ENCODE results near the gene CPXM2.

The CPXM2 gene

DNA sequence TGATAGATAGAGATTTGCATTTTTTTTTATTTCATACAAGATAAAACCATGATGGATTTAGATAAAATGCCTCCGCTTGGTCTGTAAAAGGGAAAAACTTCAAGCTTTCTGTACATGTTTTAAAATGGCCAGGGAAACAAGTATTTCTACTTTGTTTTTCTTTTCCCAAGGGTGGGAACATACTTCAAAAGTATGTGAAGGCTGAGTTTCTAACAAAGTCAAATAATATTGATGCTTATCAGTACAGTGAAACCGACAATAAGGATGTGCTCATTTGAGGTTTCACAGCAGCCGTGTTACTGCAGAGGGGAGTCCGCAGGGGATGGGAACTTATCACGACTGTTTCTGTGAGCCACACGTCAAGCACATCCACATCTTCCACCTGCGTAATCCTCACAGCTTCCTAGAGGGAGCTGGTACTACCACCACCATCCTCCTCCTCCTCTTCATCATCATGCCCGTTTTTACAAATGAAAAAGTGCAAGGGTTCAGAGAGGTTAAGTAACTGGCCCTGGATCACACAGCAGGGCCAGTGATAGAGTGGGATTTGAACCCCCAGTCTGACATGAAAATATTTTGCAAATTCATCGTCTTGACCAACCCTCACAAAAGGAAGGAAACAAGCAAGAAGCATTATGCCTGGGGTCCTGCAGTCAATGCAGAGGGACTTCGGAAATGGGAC, 131.1 kb downstream of the CPXM2 start:
- TF ChIP-seq TCF12 (IDR thresholded peaks at IDR 0.05; ENCODE audit: low read depth) (no peak), RAD21 (IDR thresholded peaks at IDR 0.05; ENCODE audit: low read depth) (no peak), CREB1 (IDR thresholded peaks at IDR 0.05; ENCODE audit: low read depth) (no peak), ZBTB7A (IDR thresholded peaks at IDR 0.05; ENCODE audit: low read depth) (no peak), MAX (IDR thresholded peaks at IDR 0.05) (no peak), NFIC (IDR thresholded peaks at IDR 0.05) (no peak), EGR1 (IDR thresholded peaks at IDR 0.05) (no peak), TAF1 (IDR thresholded peaks at IDR 0.05; ENCODE audit: low read depth) (no peak), CEBPB (IDR thresholded peaks at IDR 0.05) (no peak), EP300 (IDR thresholded peaks at IDR 0.05; ENCODE audit: borderline replicate concordance) (no peak), USF1 (IDR thresholded peaks at IDR 0.05) (no peak), TEAD4 (IDR thresholded peaks at IDR 0.05) (no peak), YY1 (IDR thresholded peaks at IDR 0.05; ENCODE audit: low read depth) (no peak), FOXM1 (IDR thresholded peaks at IDR 0.05; ENCODE audit: borderline replicate concordance, low read depth) (no peak)
- TF ChIP-seq, protein P1, sequence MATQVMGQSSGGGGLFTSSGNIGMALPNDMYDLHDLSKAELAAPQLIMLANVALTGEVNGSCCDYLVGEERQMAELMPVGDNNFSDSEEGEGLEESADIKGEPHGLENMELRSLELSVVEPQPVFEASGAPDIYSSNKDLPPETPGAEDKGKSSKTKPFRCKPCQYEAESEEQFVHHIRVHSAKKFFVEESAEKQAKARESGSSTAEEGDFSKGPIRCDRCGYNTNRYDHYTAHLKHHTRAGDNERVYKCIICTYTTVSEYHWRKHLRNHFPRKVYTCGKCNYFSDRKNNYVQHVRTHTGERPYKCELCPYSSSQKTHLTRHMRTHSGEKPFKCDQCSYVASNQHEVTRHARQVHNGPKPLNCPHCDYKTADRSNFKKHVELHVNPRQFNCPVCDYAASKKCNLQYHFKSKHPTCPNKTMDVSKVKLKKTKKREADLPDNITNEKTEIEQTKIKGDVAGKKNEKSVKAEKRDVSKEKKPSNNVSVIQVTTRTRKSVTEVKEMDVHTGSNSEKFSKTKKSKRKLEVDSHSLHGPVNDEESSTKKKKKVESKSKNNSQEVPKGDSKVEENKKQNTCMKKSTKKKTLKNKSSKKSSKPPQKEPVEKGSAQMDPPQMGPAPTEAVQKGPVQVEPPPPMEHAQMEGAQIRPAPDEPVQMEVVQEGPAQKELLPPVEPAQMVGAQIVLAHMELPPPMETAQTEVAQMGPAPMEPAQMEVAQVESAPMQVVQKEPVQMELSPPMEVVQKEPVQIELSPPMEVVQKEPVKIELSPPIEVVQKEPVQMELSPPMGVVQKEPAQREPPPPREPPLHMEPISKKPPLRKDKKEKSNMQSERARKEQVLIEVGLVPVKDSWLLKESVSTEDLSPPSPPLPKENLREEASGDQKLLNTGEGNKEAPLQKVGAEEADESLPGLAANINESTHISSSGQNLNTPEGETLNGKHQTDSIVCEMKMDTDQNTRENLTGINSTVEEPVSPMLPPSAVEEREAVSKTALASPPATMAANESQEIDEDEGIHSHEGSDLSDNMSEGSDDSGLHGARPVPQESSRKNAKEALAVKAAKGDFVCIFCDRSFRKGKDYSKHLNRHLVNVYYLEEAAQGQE (IDR thresholded peaks at IDR 0.05; ENCODE audit: low read depth) = no peak

- TF ChIP-seq EGR1 (IDR thresholded peaks at IDR 0.05) (no peak), EP300 (IDR thresholded peaks at IDR 0.05; ENCODE audit: borderline replicate concordance) (no peak), YY1 (IDR thresholded peaks at IDR 0.05; ENCODE audit: low read depth) (no peak), TAF1 (IDR thresholded peaks at IDR 0.05; ENCODE audit: low read depth) (no peak), TEAD4 (IDR thresholded peaks at IDR 0.05) (no peak), ZBTB7A (IDR thresholded peaks at IDR 0.05; ENCODE audit: low read depth) (no peak), RAD21 (IDR thresholded peaks at IDR 0.05; ENCODE audit: low read depth) (no peak), USF1 (IDR thresholded peaks at IDR 0.05) (no peak), CEBPB (IDR thresholded peaks at IDR 0.05) (no peak), TCF12 (IDR thresholded peaks at IDR 0.05; ENCODE audit: low read depth) (no peak), FOXM1 (IDR thresholded peaks at IDR 0.05; ENCODE audit: borderline replicate concordance, low read depth) (no peak), CREB1 (IDR thresholded peaks at IDR 0.05; ENCODE audit: low read depth) (no peak), NFIC (IDR thresholded peaks at IDR 0.05) (no peak), MAX (IDR thresholded peaks at IDR 0.05) (no peak)
- TF ChIP-seq, protein P1 (IDR thresholded peaks at IDR 0.05; ENCODE audit: low read depth) = no peak
These were observed 132.0 kb downstream of the CPXM2 start for GRCh38 chr10:123759501-123760031.

- TF ChIP-seq YY1 (IDR thresholded peaks at IDR 0.05; ENCODE audit: low read depth) = no peak
- TF ChIP-seq, protein P1 (IDR thresholded peaks at IDR 0.05; ENCODE audit: low read depth) = no peak
- no peak for TF ChIP-seq TEAD4 (IDR thresholded peaks at IDR 0.05)
- no peak for TF ChIP-seq CEBPB (IDR thresholded peaks at IDR 0.05)
- TF ChIP-seq FOXM1 (IDR thresholded peaks at IDR 0.05; ENCODE audit: borderline replicate concordance, low read depth) = no peak
- TF ChIP-seq CREB1 (IDR thresholded peaks at IDR 0.05; ENCODE audit: low read depth) = no peak
- no peak for TF ChIP-seq RAD21 (IDR thresholded peaks at IDR 0.05; ENCODE audit: low read depth)
- TF ChIP-seq EP300 (IDR thresholded peaks at IDR 0.05; ENCODE audit: borderline replicate concordance) = no peak
- no peak for TF ChIP-seq EGR1 (IDR thresholded peaks at IDR 0.05)
- no peak for TF ChIP-seq USF1 (IDR thresholded peaks at IDR 0.05)
- TF ChIP-seq TAF1 (IDR thresholded peaks at IDR 0.05; ENCODE audit: low read depth) = no peak
- no peak for TF ChIP-seq NFIC (IDR thresholded peaks at IDR 0.05)
- no peak for TF ChIP-seq TCF12 (IDR thresholded peaks at IDR 0.05; ENCODE audit: low read depth)
- TF ChIP-seq MAX (IDR thresholded peaks at IDR 0.05) = no peak
These were observed 132.6 kb downstream of the CPXM2 start for GRCh38 chr10:123759041-123759440.

Data from Ishikawa (cell line).